HEK293 (cell line): ENCODE data around the gene BICRAL.
A peak's percentile ranks its signal among the peaks of the same experiment; 100 is the strongest.

Experiments
- HOXD13 ChIP-seq: sonication (generic); formaldehyde crosslinking; IDR thresholded peaks from 2 replicates; pipeline ENCODE4 v1.8.0; 2022; ENCODE audit warnings: missing genetic modification reagents, borderline replicate concordance
- MEIS1 ChIP-seq: sonication (generic); formaldehyde crosslinking; IDR thresholded peaks from 2 replicates; pipeline ENCODE4 v1.8.1; 2022; ENCODE audit warnings: missing genetic modification reagents, mild to moderate bottlenecking, borderline replicate concordance
- PRDM1 ChIP-seq: fragments of 450-650 bp; formaldehyde crosslinking; IDR thresholded peaks from 2 replicates; pipeline ENCODE4; 2016; ENCODE audit warnings: missing biosample characterization, missing genetic modification characterization
- SCRT1 ChIP-seq: fragments of 450-650 bp; formaldehyde crosslinking; IDR thresholded peaks from 2 replicates; pipeline ENCODE4 v1.5.1; 2016; ENCODE audit warnings: missing biosample characterization, missing genetic modification characterization, borderline replicate concordance
- YY1 ChIP-seq: fragments of 450-650 bp; formaldehyde crosslinking; IDR thresholded peaks from 2 replicates; pipeline ENCODE4 v1.5.1; 2018; ENCODE audit warnings: missing biosample characterization, missing genetic modification characterization
- ZBTB21 ChIP-seq: fragments of 450-650 bp; formaldehyde crosslinking; IDR thresholded peaks from 2 replicates; pipeline ENCODE4 v1.5.1; 2017; ENCODE audit warnings: missing biosample characterization, missing genetic modification characterization
- ZFP3 ChIP-seq: fragments of 450-650 bp; formaldehyde crosslinking; IDR thresholded peaks from 2 replicates; pipeline ENCODE4 v1.5.1; 2016; ENCODE audit warnings: low read depth, missing biosample characterization, missing genetic modification characterization
- ZNF133 ChIP-seq: fragments of 450-650 bp; formaldehyde crosslinking; IDR thresholded peaks from 2 replicates; pipeline ENCODE4 v1.5.1; 2016; ENCODE audit warnings: missing biosample characterization, missing genetic modification characterization
- ZNF175 ChIP-seq: fragments of 450-650 bp; formaldehyde crosslinking; IDR thresholded peaks from 2 replicates; pipeline ENCODE4 v1.5.1; 2016; ENCODE audit warnings: missing biosample characterization, missing genetic modification characterization
- ZNF202 ChIP-seq: fragments of 450-650 bp; formaldehyde crosslinking; IDR thresholded peaks from 2 replicates; pipeline ENCODE4 v1.5.1; 2016; ENCODE audit warnings: missing biosample characterization, missing genetic modification characterization, borderline replicate concordance
- ZNF311 ChIP-seq: fragments of 450-650 bp; formaldehyde crosslinking; IDR thresholded peaks from 2 replicates; pipeline ENCODE4 v1.5.1; 2017; ENCODE audit warnings: missing biosample characterization, missing genetic modification characterization, borderline replicate concordance
- ZNF324 ChIP-seq: fragments of 450-650 bp; formaldehyde crosslinking; IDR thresholded peaks from 2 replicates; pipeline ENCODE4 v1.5.1; 2016; ENCODE audit warnings: missing biosample characterization, missing genetic modification characterization
- ZNF426 ChIP-seq: fragments of 450-650 bp; formaldehyde crosslinking; IDR thresholded peaks from 2 replicates; pipeline ENCODE4 v1.5.1; 2017; ENCODE audit warnings: missing biosample characterization, missing genetic modification characterization, mild to moderate bottlenecking, inconsistent platforms, moderate library complexity
- ZNF555 ChIP-seq: fragments of 450-650 bp; formaldehyde crosslinking; conservative IDR thresholded peaks from 2 replicates; pipeline ENCODE4 v1.5.1; 2017; ENCODE audit warnings: missing biosample characterization, mild to moderate bottlenecking, missing genetic modification characterization, inconsistent platforms
- ZNF561 ChIP-seq: fragments of 450-650 bp; IDR thresholded peaks from 2 replicates; pipeline ENCODE4 v1.5.1; 2018; ENCODE audit warnings: missing biosample characterization, missing genetic modification characterization, borderline replicate concordance
- ZNF621 ChIP-seq: fragments of 450-650 bp; formaldehyde crosslinking; IDR thresholded peaks from 2 replicates; pipeline ENCODE4 v1.5.1; 2017; ENCODE audit warnings: missing biosample characterization, missing genetic modification characterization
- ZNF629 ChIP-seq: fragments of 450-650 bp; formaldehyde crosslinking; IDR thresholded peaks from 2 replicates; pipeline ENCODE4 v1.5.1; 2017; ENCODE audit warnings: missing biosample characterization, missing genetic modification characterization
- ZNF660 ChIP-seq: fragments of 450-650 bp; IDR thresholded peaks from 2 replicates; pipeline ENCODE4 v1.5.1; 2018; ENCODE audit warnings: missing biosample characterization, mild to moderate bottlenecking, missing genetic modification characterization
- ZNF791 ChIP-seq: fragments of 450-650 bp; formaldehyde crosslinking; IDR thresholded peaks from 2 replicates; pipeline ENCODE4 v1.5.1; 2016; ENCODE audit warnings: missing biosample characterization, missing genetic modification characterization
- ZSCAN23 ChIP-seq: fragments of 450-650 bp; formaldehyde crosslinking; IDR thresholded peaks from 2 replicates; pipeline ENCODE4 v1.5.1; 2016; ENCODE audit warnings: missing biosample characterization, missing genetic modification characterization
- TF ChIP-seq, protein P1 (sequence below): fragments of 450-650 bp; formaldehyde crosslinking; IDR thresholded peaks from 2 replicates; pipeline ENCODE4 v1.5.1; 2016; ENCODE audit warnings: missing biosample characterization, missing genetic modification characterization
- TF ChIP-seq, protein P2 (sequence below): fragments of 450-650 bp; formaldehyde crosslinking; conservative IDR thresholded peaks from 2 replicates; pipeline ENCODE4 v1.5.1; 2016; ENCODE audit warnings: low read depth, missing biosample characterization, missing genetic modification characterization
- TF ChIP-seq, protein P3 (sequence below): fragments of 450-650 bp; formaldehyde crosslinking; IDR thresholded peaks from 2 replicates; pipeline ENCODE4 v1.5.1; 2017; ENCODE audit warnings: missing biosample characterization, missing genetic modification characterization
- TF ChIP-seq, protein P4 (sequence below): fragments of 450-650 bp; formaldehyde crosslinking; IDR thresholded peaks from 2 replicates; pipeline ENCODE4 v1.5.1; 2016; ENCODE audit warnings: missing biosample characterization, missing genetic modification characterization
- TF ChIP-seq, protein P5 (sequence below): fragments of 450-650 bp; formaldehyde crosslinking; IDR thresholded peaks from 2 replicates; pipeline ENCODE4 v1.5.1; 2016; ENCODE audit warnings: missing biosample characterization, missing genetic modification characterization
- TF ChIP-seq, protein P6 (sequence below): fragments of 450-650 bp; IDR thresholded peaks from 2 replicates; pipeline ENCODE4 v1.5.1; 2018; ENCODE audit warnings: missing biosample characterization, missing genetic modification characterization

Gene BICRAL

DNA sequence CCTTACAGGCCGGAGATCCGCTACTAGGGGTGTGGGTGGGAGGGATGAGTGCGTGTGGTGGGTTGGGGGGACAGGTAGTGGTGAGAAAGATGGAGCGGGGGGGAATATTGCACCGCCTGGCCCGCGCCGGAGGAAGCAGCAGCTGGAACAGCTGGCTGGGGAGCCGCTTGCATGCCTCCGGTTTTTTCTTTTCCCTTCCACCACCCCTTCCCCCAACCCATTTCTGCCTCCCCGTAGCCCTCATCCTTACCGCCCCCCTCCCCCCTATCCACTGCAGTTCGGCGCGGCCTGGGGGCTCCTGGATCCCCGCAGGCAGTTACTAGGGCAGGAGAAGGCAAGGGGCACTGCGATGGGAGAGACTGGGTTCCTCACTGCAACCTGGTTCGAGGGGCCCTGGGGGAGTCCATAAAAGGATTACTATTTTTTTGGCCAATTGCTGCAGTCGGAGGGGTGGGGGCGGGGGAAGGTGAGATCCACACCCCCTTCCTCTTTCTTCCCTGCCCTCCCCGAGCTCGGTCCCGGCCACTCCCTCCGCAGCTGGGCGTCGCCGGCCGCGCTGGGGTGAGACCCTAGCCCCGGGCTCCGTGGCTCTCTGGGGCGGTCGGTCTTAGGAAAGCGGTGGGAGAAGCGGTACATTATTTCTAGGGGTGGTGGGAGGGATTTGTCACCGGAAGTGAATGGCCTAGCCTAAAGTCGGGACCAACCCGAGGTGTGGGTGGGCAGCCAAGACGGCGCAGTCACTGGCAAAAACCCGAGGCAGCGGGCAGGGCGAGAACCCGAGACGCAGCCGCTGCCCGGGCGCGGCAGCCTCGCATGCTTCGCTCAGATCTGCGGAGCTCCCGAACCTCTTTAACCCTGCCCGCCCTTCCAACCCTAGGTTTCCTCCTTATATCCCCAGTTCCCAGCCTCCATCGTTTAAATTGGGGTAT is 35.1 kb upstream of the BICRAL start (continued):
- TF ChIP-seq, protein P1, sequence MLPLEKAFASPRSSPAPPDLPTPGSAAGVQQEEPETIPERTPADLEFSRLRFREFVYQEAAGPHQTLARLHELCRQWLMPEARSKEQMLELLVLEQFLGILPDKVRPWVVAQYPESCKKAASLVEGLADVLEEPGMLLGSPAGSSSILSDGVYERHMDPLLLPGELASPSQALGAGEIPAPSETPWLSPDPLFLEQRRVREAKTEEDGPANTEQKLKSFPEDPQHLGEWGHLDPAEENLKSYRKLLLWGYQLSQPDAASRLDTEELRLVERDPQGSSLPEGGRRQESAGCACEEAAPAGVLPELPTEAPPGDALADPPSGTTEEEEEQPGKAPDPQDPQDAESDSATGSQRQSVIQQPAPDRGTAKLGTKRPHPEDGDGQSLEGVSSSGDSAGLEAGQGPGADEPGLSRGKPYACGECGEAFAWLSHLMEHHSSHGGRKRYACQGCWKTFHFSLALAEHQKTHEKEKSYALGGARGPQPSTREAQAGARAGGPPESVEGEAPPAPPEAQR (tag by site-specific recombination): 0 out of 2 replicates have a peak, but pooled peaks have one; percentile 29
- TF ChIP-seq ZNF561: peak; percentile 76; the same call in 1 of the 2 replicates
- TF ChIP-seq MEIS1 (CRISPR knock-in tag): no peak
- no peak for TF ChIP-seq ZNF791 (tag by site-specific recombination)
- no peak for TF ChIP-seq ZNF311
- TF ChIP-seq ZNF202 (tag by site-specific recombination): no peak
- TF ChIP-seq PRDM1: no peak
- TF ChIP-seq, protein P2, sequence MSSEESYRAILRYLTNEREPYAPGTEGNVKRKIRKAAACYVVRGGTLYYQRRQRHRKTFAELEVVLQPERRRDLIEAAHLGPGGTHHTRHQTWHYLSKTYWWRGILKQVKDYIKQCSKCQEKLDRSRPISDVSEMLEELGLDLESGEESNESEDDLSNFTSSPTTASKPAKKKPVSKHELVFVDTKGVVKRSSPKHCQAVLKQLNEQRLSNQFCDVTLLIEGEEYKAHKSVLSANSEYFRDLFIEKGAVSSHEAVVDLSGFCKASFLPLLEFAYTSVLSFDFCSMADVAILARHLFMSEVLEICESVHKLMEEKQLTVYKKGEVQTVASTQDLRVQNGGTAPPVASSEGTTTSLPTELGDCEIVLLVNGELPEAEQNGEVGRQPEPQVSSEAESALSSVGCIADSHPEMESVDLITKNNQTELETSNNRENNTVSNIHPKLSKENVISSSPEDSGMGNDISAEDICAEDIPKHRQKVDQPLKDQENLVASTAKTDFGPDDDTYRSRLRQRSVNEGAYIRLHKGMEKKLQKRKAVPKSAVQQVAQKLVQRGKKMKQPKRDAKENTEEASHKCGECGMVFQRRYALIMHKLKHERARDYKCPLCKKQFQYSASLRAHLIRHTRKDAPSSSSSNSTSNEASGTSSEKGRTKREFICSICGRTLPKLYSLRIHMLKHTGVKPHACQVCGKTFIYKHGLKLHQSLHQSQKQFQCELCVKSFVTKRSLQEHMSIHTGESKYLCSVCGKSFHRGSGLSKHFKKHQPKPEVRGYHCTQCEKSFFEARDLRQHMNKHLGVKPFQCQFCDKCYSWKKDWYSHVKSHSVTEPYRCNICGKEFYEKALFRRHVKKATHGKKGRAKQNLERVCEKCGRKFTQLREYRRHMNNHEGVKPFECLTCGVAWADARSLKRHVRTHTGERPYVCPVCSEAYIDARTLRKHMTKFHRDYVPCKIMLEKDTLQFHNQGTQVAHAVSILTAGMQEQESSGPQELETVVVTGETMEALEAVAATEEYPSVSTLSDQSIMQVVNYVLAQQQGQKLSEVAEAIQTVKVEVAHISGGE (tag by site-specific recombination): peak; percentile 53; the same call in 1 of the 2 replicates
- peak; percentile 79 for TF ChIP-seq ZNF660 (tag by site-specific recombination)
- no peak for TF ChIP-seq ZNF175
- no peak; the same call in 1 of the 2 replicates for TF ChIP-seq YY1
- 0 out of 2 replicates have a peak, but pooled peaks have one; percentile 28 for TF ChIP-seq ZBTB21
- no peak for TF ChIP-seq ZNF621 (tag by site-specific recombination)
- TF ChIP-seq, protein P3, sequence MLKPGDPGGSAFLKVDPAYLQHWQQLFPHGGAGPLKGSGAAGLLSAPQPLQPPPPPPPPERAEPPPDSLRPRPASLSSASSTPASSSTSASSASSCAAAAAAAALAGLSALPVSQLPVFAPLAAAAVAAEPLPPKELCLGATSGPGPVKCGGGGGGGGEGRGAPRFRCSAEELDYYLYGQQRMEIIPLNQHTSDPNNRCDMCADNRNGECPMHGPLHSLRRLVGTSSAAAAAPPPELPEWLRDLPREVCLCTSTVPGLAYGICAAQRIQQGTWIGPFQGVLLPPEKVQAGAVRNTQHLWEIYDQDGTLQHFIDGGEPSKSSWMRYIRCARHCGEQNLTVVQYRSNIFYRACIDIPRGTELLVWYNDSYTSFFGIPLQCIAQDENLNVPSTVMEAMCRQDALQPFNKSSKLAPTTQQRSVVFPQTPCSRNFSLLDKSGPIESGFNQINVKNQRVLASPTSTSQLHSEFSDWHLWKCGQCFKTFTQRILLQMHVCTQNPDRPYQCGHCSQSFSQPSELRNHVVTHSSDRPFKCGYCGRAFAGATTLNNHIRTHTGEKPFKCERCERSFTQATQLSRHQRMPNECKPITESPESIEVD (tag by site-specific recombination): peak; percentile 19; the same call in 1 of the 2 replicates
- TF ChIP-seq ZNF133 (tag by site-specific recombination): no peak
- no peak for TF ChIP-seq SCRT1 (tag by site-specific recombination)
- 0 out of 2 replicates have a peak, but pooled peaks have one; percentile 27 for TF ChIP-seq ZSCAN23 (tag by site-specific recombination)
- TF ChIP-seq, protein P4, sequence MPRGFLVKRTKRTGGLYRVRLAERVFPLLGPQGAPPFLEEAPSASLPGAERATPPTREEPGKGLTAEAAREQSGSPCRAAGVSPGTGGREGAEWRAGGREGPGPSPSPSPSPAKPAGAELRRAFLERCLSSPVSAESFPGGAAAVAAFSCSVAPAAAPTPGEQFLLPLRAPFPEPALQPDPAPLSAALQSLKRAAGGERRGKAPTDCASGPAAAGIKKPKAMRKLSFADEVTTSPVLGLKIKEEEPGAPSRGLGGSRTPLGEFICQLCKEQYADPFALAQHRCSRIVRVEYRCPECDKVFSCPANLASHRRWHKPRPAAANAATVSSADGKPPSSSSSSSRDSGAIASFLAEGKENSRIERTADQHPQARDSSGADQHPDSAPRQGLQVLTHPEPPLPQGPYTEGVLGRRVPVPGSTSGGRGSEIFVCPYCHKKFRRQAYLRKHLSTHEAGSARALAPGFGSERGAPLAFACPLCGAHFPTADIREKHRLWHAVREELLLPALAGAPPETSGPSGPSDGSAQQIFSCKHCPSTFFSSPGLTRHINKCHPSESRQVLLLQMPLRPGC (tag by site-specific recombination): no peak; the same call in 1 of the 2 replicates
- peak; percentile 38 for TF ChIP-seq ZNF629 (tag by site-specific recombination)
- TF ChIP-seq, protein P5, sequence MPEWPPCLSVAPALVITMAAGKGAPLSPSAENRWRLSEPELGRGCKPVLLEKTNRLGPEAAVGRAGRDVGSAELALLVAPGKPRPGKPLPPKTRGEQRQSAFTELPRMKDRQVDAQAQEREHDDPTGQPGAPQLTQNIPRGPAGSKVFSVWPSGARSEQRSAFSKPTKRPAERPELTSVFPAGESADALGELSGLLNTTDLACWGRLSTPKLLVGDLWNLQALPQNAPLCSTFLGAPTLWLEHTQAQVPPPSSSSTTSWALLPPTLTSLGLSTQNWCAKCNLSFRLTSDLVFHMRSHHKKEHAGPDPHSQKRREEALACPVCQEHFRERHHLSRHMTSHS (tag by site-specific recombination): no peak
- TF ChIP-seq ZFP3 (tag by site-specific recombination): no peak
- no peak for TF ChIP-seq ZNF426 (tag by site-specific recombination)
- TF ChIP-seq, protein P6, sequence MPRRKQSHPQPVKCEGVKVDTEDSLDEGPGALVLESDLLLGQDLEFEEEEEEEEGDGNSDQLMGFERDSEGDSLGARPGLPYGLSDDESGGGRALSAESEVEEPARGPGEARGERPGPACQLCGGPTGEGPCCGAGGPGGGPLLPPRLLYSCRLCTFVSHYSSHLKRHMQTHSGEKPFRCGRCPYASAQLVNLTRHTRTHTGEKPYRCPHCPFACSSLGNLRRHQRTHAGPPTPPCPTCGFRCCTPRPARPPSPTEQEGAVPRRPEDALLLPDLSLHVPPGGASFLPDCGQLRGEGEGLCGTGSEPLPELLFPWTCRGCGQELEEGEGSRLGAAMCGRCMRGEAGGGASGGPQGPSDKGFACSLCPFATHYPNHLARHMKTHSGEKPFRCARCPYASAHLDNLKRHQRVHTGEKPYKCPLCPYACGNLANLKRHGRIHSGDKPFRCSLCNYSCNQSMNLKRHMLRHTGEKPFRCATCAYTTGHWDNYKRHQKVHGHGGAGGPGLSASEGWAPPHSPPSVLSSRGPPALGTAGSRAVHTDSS (tag by site-specific recombination): no peak
- TF ChIP-seq ZNF555 (tag by site-specific recombination): no peak
- no peak for TF ChIP-seq ZNF324 (tag by site-specific recombination)
- TF ChIP-seq HOXD13 (CRISPR knock-in tag): no peak
